Right lobe of liver (tissue), 6 donors: ENCODE measurements around the gene SULT1C4. TPM values are rescaled to one million over a fixed set of nuclear protein-coding genes. Genes with fewer than 3 reads are reported as not detected.
"Not testable (repeated sequence)": the region's sequence is repeated elsewhere in the genome, so short reads cannot be mapped to it uniquely, and the experiment has no call there.

Source experiments
- ATAC-seq, 4 donors: fragments of 200-7000 bp; cut with Tn5 transposase; one replicate each; pipeline ENCODE4 v1.9.1; 2020; ENCODE audit warnings: mild to moderate bottlenecking in 4 of 4, moderate library complexity in 4 of 4
- DNase-seq, 3 donors: peaks; one replicate each; pipeline ENCODE4 v3.0.0-alpha.2; 2020
- H3K27ac ChIP-seq, 3 donors: fragments of 200-600 bp; one replicate each; pipeline ENCODE4 v1.8.0; 2022
- H3K27me3 ChIP-seq, 2 donors: fragments of 200-600 bp; one replicate each; pipeline ENCODE4 v1.8.0; 2022
- H3K36me3 ChIP-seq, 4 donors: fragments of 200-600 bp; sonication (generic) in 1 of 4; one replicate each; pipeline versions ENCODE4 v1.5.1 to v1.8.0; 2017 to 2022; ENCODE audit warnings: control low read depth in 1 of 4
- H3K4me1 ChIP-seq, 4 donors: fragments of 200-600 bp; sonication (generic) in 1 of 4; one replicate each; pipeline versions ENCODE4 v1.5.1 to v1.8.0; 2017 to 2022; ENCODE audit warnings: control low read depth in 1 of 4
- H3K4me3 ChIP-seq, 3 donors: fragments of 200-600 bp; one replicate each; pipeline ENCODE4 v1.8.0; 2022
- H3K9me3 ChIP-seq, 4 donors: fragments of 200-600 bp; sonication (generic) in 1 of 4; one replicate each; pipeline versions ENCODE4 v1.5.1 to v1.8.0; 2017 to 2022; ENCODE audit warnings: control low read depth in 1 of 4
- CTCF ChIP-seq, 4 donors: fragments of 200-600 bp in 3 of 4; fragments of 450-650 bp in 1 of 4; IDR thresholded peaks; one replicate each; pipeline versions ENCODE4 v1.5.1 to v1.8.0; 2016 to 2022; ENCODE audit warnings: antibody characterized with exemption in 4 of 4, mild to moderate bottlenecking in 2 of 4
- POLR2A ChIP-seq: fragments of 450-650 bp; IDR thresholded peaks from one replicate; pipeline ENCODE4 v1.6.1; 2017; ENCODE audit warnings: antibody characterized with exemption, mild to moderate bottlenecking
- WGBS: methylation state at CpG from one replicate; pipeline ENCODE4 v1.1.6; 2018; ENCODE audit warnings: low coverage, low lambda C conversion rate; ENCODE audit not compliant: insufficient coverage; ENCODE audit errors: missing lambda C conversion rate; 5-methylcytosine and 5-hydroxymethylcytosine counted together
- intact Hi-C, 2 donors: fragments of 100-400 bp; cut with DNase I; formaldehyde crosslinking; loops; one replicate each; pipeline versions ENCODE4 v1.11.2 to v1.14.1; 2022
- total RNA-seq, 6 experiments: library from RNA; depleted of rRNA in 2 of 6; stranded (reverse); fragments of >200 nt in 2 of 6; fragmentation: NEBNext Ultra II Directional in 3 of 6; extraction: Animal tissue kit (Norgen Biotek cat#: 25700) in 3 of 6; gene quantifications; one replicate each; pipeline versions ENCODE4 v1.1.0 to v1.2.4, GENCODE V29; 2016 to 2023
- donor health status: DM: no; HTN: yes; CAD: no.
- donor health status: DM: no; HTN: no; CAD: no.
- donor health status: DM: no; HTN: no; CAD: no.
- donor health status: DM: no; HTN: yes; CAD: no.
- donor health status: DM: no; HTN: yes; CAD: no.

The SULT1C4 gene
- total RNA-seq, 6 experiments from 2014 or later: 0.92 to 2.7 (median 1.4) TPM

- Histone ChIP-seq H3K36me3 (no peaks in the 10 kb centered on the region), H3K4me3 (no peak overlapping the region), H3K9me3 (no peaks in the 10 kb centered on the region), H3K27me3 (no peaks in the 10 kb centered on the region), H3K27ac (no peak overlapping the region), H3K4me1 (no peaks in the 10 kb centered on the region)
- intact Hi-C loops: no loop called here
- DNase-seq (no peak), ATAC-seq (no peak)
- TF ChIP-seq POLR2A: no peak
- no peak for TF ChIP-seq CTCF (IDR thresholded peaks at IDR 0.05)
Measured at GRCh38 chr2:108351889-108352288, 25.9 kb upstream of the SULT1C4 start.

DNA sequence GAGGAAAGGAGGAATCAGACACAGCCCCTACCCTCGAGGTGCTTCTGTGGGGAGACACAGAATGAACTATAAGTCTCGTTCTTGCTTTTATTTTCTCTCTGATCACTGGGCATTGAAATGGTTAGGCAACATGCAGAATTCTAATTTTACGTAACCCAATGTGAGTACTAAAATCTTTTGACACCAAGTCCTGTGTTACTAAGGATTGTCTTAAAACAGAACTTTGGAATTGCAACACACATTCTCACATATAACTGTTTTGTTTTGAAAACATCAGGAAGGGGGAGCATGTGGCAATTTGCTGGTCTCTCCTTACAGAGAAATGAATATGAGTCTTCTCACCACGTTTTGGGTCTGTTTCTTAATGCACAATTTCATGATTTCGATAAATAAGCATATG lies 23.6 kb upstream of the SULT1C4 start:
- intact Hi-C loops: no loop called here
- WGBS: 42% methylated on average over 5 of the region's 5 CpGs

DNA sequence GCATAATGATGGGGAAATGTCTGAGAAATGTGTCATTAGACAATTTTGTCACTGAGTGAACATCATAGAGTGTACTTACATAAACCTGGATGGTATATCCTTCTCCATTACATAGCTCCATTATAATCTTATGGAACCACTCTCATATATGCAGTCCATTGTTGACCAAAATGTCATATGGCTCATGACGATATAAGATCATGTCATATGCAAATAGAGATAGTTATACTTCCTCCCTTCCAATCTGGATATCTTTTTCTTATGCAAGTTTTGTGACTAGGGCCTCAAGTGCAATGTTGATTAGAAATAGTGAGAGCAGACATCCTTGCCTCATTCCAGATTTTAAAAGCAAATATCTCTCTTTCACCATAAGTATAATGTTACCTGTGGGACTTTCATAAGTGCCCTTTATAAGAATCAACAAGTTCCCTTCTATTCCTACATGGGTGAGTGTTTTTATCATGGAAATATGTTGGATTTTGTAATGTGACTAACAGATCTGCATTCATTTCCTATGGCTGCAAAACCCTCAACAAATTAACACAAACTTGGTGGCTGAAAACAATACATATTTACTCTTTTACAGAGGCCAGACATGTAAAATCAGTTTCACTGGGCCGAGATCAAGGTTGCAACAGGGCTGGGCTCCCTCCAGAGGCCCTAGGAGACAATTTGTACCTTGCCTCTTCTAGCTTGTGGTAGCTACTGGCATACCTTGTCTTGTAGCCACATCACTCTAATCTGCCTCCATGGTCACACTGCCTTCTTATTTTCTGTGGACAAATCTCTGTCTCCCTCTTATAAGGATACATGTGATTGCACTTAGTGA lies 21.6 kb upstream of the SULT1C4 start:
- intact Hi-C loops: no loop called here
- Histone ChIP-seq H3K36me3 (no peaks in the 10 kb centered on the region), H3K9me3 (no peaks in the 10 kb centered on the region), H3K27ac (no peak overlapping the region), H3K4me3 (no peak overlapping the region), H3K27me3 (no peaks in the 10 kb centered on the region), H3K4me1 (no peaks in the 10 kb centered on the region)
- WGBS: 86% methylated on average over 2 of the region's 2 CpGs
- TF ChIP-seq POLR2A (no peak), CTCF (IDR thresholded peaks at IDR 0.05) (no peak)
- DNase-seq: no peak
- ATAC-seq: no peak

More for the DNA sequence above, 23.6 kb upstream of the SULT1C4 start:
- DNase-seq: no peak
- no peak for ATAC-seq
- TF ChIP-seq CTCF (IDR thresholded peaks at IDR 0.05) (no peak), POLR2A (no peak)
- no peaks in the 10 kb centered on the region for H3K36me3 ChIP-seq
- no peaks in the 10 kb centered on the region for H3K9me3 ChIP-seq
- H3K4me1 ChIP-seq: no peaks in the 10 kb centered on the region
- no peaks in the 10 kb centered on the region for H3K27me3 ChIP-seq
- no peak overlapping the region for H3K4me3 ChIP-seq
- no peak overlapping the region for H3K27ac ChIP-seq

- intact Hi-C loops, H3K36me3 ChIP-seq, H3K4me3 ChIP-seq, H3K27ac ChIP-seq, H3K9me3 ChIP-seq, DNase-seq, H3K4me1 ChIP-seq, H3K27me3 ChIP-seq, ATAC-seq: not testable (repeated sequence)
- 63% methylated on average over 1 of the region's 1 CpG for WGBS
Measured at GRCh38 chr2:108359336-108359735, 18.4 kb upstream of the SULT1C4 start.

- no peaks in the 10 kb centered on the region for H3K36me3 ChIP-seq
- H3K4me3 ChIP-seq: no peak overlapping the region
- no peak overlapping the region for H3K27ac ChIP-seq
- H3K4me1 ChIP-seq: no peaks in the 10 kb centered on the region
- no peak for ATAC-seq
- H3K9me3 ChIP-seq: no peaks in the 10 kb centered on the region
- H3K27me3 ChIP-seq: no peaks in the 10 kb centered on the region
- no peak for DNase-seq
- WGBS: 0% methylated on average over 2 of the region's 2 CpGs
- intact Hi-C loops: no loop called here
- TF ChIP-seq POLR2A (no peak), CTCF (IDR thresholded peaks at IDR 0.05) (no peak)
Measured at GRCh38 chr2:108360776-108361468, 16.8 kb upstream of the SULT1C4 start.
